ENCODE data around the gene ARHGEF2. TPM values are rescaled to one million over a fixed set of nuclear protein-coding genes. Genes with fewer than 3 reads are reported as not detected.

ARHGEF2 gene
- total and polyA plus RNA-seq, 2 donors (not counting 1 experiment from before 2014, with no cell fraction given), result 241 to 245 TPM

DNA sequence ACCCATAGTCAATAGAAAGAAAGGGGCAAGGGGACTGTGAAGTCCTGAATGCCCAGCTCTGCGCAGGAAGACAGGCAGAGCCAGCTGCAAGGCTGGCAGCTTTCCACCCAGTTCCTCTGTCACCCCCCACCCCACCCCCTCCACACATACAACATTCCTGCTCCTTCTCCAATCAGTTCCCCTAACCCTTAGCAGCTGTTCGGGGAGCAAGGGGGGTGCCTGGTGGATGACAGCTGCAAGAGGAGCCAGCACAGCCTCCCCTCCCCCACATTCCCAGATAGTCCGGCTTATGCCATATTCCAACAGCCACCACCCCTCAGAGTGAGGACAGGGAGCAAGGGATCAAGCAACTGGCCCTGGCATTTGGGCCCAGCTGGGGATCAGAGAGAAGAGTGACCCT lies 9.7 kb downstream of the ARHGEF2 start:
- Histone ChIP-seq H3K9ac (ENCODE audit: low read length) (peak overlapping the region; percentile 41), H3K4me2 (replicated peaks; ENCODE audit: low read depth, low read length, poor library complexity, severe bottlenecking) (peak overlapping the region; percentile 73), H3K27me3 (replicated peaks in 1 of 4; ENCODE audit: control extremely low read depth in 1 of 4, control insufficient read depth in 3 of 4, insufficient read depth in 4 of 4, low read length in 3 of 4) (no peaks in the 10 kb centered on the region), H3K79me2 (ENCODE audit: control insufficient read depth, insufficient read depth, low read length) (peaks cover 96% of the 10 kb centered on the region), H4K20me1 (ENCODE audit: control insufficient read depth, insufficient read depth, low read length, poor library complexity, severe bottlenecking) (peaks cover 89% of the 10 kb centered on the region), H3K27ac (ENCODE audit: low read length in 2 of 2) (peak overlapping the region; percentile 26 to 79), H2AFZ (ENCODE audit: insufficient read depth, low read depth, low read length, poor library complexity, severe bottlenecking) (no peak overlapping the region), H3K9me3 (ENCODE audit: control extremely low read depth in 1 of 3, control insufficient read depth in 2 of 3, insufficient read depth in 1 of 3, low read length in 2 of 3) (no peaks in the 10 kb centered on the region), H3K36me3 (replicated peaks in 1 of 2; ENCODE audit: control extremely low read depth in 1 of 2, control insufficient read depth in 1 of 2, extremely low read depth in 1 of 2, insufficient read depth in 2 of 2, low read length in 1 of 2) (peaks cover 12 to 75% of the 10 kb centered on the region in 2 experiments), H3K4me3 (ENCODE audit: control extremely low read depth in 1 of 5, extremely low read depth in 1 of 5, insufficient read depth in 1 of 5, low read depth in 2 of 5, low read length in 4 of 5) (no peak overlapping the region), H3K4me1 (ENCODE audit: control insufficient read depth in 2 of 2, insufficient read depth in 2 of 2, low read length in 2 of 2) (peaks cover 69 to 89% of the 10 kb centered on the region in 2 donors)
- intact Hi-C loops (cut with micrococcal nuclease), result no loop called here
- DNase-seq (peak; percentile 3), ATAC-seq (ENCODE audit: low read depth) (no peak)
- 68% methylated on average over 2 of the region's 3 CpGs for WGBS (ENCODE audit: insufficient coverage)
- CTCF ChIA-PET, result interaction anchor here (0.6 to 5.4 kb wide), 8 partner anchors 9 to 34 kb away, joined by 3 to 39 read pairs (median 9); partner anchors contain the start of genes ARHGEF2, KHDC4 and RXFP4
- Mint-ChIP-seq H3K27ac (peak overlapping the region; percentile 91), H3K4me3 (peak overlapping the region; percentile 50), H3K4me1 (peaks cover 85% of the 10 kb centered on the region), H3K9me3 (ENCODE audit: insufficient read depth) (no peaks in the 10 kb centered on the region), H3K27me3 (no peaks in the 10 kb centered on the region)
- no peak for TF ChIP-seq EZH2 (IDR thresholded peaks at IDR 0.05; ENCODE audit: borderline replicate concordance, insufficient read depth, low read depth, low read length, poor library complexity, severe bottlenecking)
- TF ChIP-seq, protein P1, sequence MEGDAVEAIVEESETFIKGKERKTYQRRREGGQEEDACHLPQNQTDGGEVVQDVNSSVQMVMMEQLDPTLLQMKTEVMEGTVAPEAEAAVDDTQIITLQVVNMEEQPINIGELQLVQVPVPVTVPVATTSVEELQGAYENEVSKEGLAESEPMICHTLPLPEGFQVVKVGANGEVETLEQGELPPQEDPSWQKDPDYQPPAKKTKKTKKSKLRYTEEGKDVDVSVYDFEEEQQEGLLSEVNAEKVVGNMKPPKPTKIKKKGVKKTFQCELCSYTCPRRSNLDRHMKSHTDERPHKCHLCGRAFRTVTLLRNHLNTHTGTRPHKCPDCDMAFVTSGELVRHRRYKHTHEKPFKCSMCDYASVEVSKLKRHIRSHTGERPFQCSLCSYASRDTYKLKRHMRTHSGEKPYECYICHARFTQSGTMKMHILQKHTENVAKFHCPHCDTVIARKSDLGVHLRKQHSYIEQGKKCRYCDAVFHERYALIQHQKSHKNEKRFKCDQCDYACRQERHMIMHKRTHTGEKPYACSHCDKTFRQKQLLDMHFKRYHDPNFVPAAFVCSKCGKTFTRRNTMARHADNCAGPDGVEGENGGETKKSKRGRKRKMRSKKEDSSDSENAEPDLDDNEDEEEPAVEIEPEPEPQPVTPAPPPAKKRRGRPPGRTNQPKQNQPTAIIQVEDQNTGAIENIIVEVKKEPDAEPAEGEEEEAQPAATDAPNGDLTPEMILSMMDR (IDR thresholded peaks at IDR 0.05), result no peak
- POLR2A ChIA-PET, result interaction anchor here (0.6 to 1.8 kb wide), 4 partner anchors 9 to 383 kb away, joined by 4 to 9 read pairs (median 8); partner anchors contain the start of genes ARHGEF2 and PMF1

DNA sequence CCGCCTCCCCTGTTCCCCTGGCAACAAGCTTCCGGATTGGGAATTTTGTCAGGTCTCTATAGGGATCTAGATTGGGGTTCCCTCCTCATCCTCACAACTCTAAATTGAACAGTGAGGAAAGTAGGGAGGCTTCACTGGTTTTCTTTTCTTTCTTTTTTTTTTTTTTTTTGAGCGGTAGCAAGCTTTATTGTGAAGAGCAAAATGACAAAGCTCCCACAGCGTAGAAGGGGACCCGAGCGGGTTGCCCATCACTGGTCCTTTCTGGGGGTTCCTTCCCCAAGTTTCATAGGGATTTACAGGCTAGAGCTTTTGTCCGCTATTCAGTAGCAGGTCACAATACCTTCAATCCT lies 10.3 kb downstream of the ARHGEF2 start:
- intact Hi-C loops (cut with micrococcal nuclease), result no loop called here
- Histone ChIP-seq H3K27me3 (replicated peaks in 1 of 4; ENCODE audit: control extremely low read depth in 1 of 4, control insufficient read depth in 3 of 4, insufficient read depth in 4 of 4, low read length in 3 of 4) (no peaks in the 10 kb centered on the region), H3K4me3 (ENCODE audit: control extremely low read depth in 1 of 5, extremely low read depth in 1 of 5, insufficient read depth in 1 of 5, low read depth in 2 of 5, low read length in 4 of 5) (peak overlapping the region in 1 of 5 experiments; percentile 29), H4K20me1 (ENCODE audit: control insufficient read depth, insufficient read depth, low read length, poor library complexity, severe bottlenecking) (peaks cover 87% of the 10 kb centered on the region), H3K9ac (ENCODE audit: low read length) (peak overlapping the region; percentile 41), H3K36me3 (replicated peaks in 1 of 2; ENCODE audit: control extremely low read depth in 1 of 2, control insufficient read depth in 1 of 2, extremely low read depth in 1 of 2, insufficient read depth in 2 of 2, low read length in 1 of 2) (peaks cover 10 to 79% of the 10 kb centered on the region in 2 experiments), H3K4me1 (ENCODE audit: control insufficient read depth in 2 of 2, insufficient read depth in 2 of 2, low read length in 2 of 2) (peaks cover 62 to 84% of the 10 kb centered on the region in 2 donors), H3K79me2 (ENCODE audit: control insufficient read depth, insufficient read depth, low read length) (peaks cover 90% of the 10 kb centered on the region), H2AFZ (ENCODE audit: insufficient read depth, low read depth, low read length, poor library complexity, severe bottlenecking) (no peak overlapping the region), H3K4me2 (replicated peaks; ENCODE audit: low read depth, low read length, poor library complexity, severe bottlenecking) (peak overlapping the region; percentile 73), H3K27ac (ENCODE audit: low read length in 2 of 2) (peak overlapping the region; percentile 26 to 79), H3K9me3 (ENCODE audit: control extremely low read depth in 1 of 3, control insufficient read depth in 2 of 3, insufficient read depth in 1 of 3, low read length in 2 of 3) (no peaks in the 10 kb centered on the region)
- H3K27ac Mint-ChIP-seq, result peak overlapping the region; percentile 91
- TF ChIP-seq, protein P1 (IDR thresholded peaks at IDR 0.05), result no peak
- no peak for TF ChIP-seq EZH2 (IDR thresholded peaks at IDR 0.05; ENCODE audit: borderline replicate concordance, insufficient read depth, low read depth, low read length, poor library complexity, severe bottlenecking)
- H3K27me3 Mint-ChIP-seq, result no peaks in the 10 kb centered on the region
- peaks cover 79% of the 10 kb centered on the region for H3K4me1 Mint-ChIP-seq
- no peaks in the 10 kb centered on the region for H3K9me3 Mint-ChIP-seq (ENCODE audit: insufficient read depth)
- ATAC-seq (ENCODE audit: low read depth) (no peak), DNase-seq (no peak)
- ChIA-PET POLR2A (interaction anchor here (0.7 to 1.8 kb wide), 5 partner anchors 10 to 245 kb away, joined by 6 to 9 read pairs (median 8); partner anchors contain the start of genes ARHGEF2 and PMF1), CTCF (interaction anchor here (0.6 to 5.4 kb wide), 11 partner anchors 9 to 35 kb away, joined by 3 to 39 read pairs (median 4); partner anchors contain the start of genes ARHGEF2 and KHDC4)
- H3K4me3 Mint-ChIP-seq, result peak overlapping the region; percentile 71
- whole genome bisulfite sequencing (ENCODE audit: insufficient coverage), result 89% methylated on average over 3 of the region's 7 CpGs
